Gastroesophageal sphincter (tissue), 3 donors: ENCODE results near the gene KCTD8.

Experiments used
- CTCF ChIP-seq, 4 experiments: fragments of 200-600 bp in 2 of 4; fragments of 450-650 bp in 2 of 4; sonication (generic) in 1 of 4; IDR thresholded peaks; one replicate each; pipeline ENCODE4 v1.5.1; 2017 to 2019; ENCODE audit warnings: antibody characterized with exemption in 4 of 4, mild to moderate bottlenecking in 2 of 4, moderate library complexity in 2 of 4
- EP300 ChIP-seq: sonication (generic); formaldehyde crosslinking; IDR thresholded peaks from one replicate; pipeline ENCODE4 v1.6.1; 2017; ENCODE audit warnings: antibody characterized with exemption, mild to moderate bottlenecking
- POLR2A ChIP-seq, 2 donors: fragments of 450-650 bp; IDR thresholded peaks; one replicate each; pipeline ENCODE4 v1.6.1; 2017; ENCODE audit warnings: antibody characterized with exemption in 2 of 2, mild to moderate bottlenecking in 2 of 2, moderate library complexity in 1 of 2

- TF ChIP-seq POLR2A (IDR thresholded peaks at IDR 0.05), result no peak
- no peak for TF ChIP-seq EP300
- no peak for TF ChIP-seq CTCF (IDR thresholded peaks at IDR 0.05)
Observed at GRCh38 chr4:44438687-44439086, 9.9 kb downstream of the KCTD8 start.
